ENCODE measurements around the gene BTNL8.

BTNL8 gene

GRCh38 chr5:180920710-180921109 is 21.8 kb downstream of the BTNL8 start:
- Histone ChIP-seq H3K9me2 (replicated peaks; ENCODE audit: insufficient read depth, low read length) (no peaks in the 10 kb centered on the region), H3K4me2 (ENCODE audit: low read depth, low read length, poor library complexity, severe bottlenecking) (no peak overlapping the region), H3K4me3 (ENCODE audit: insufficient read depth, low read length, poor library complexity, severe bottlenecking) (no peak overlapping the region), H2AFZ (ENCODE audit: low read depth, low read length, severe bottlenecking) (no peak overlapping the region), H3K27me3 (ENCODE audit: low read length) (no peaks in the 10 kb centered on the region), H3K36me3 (ENCODE audit: low read length) (no peaks in the 10 kb centered on the region), H3K9ac (ENCODE audit: low read length) (no peak overlapping the region), H3K27ac (ENCODE audit: low read depth, low read length) (no peak overlapping the region), H3K9me3 (ENCODE audit: insufficient read depth, low read length) (no peaks in the 10 kb centered on the region; the same call in none of the 2 replicates), H3K79me2 (ENCODE audit: insufficient read depth, low read length) (no peaks in the 10 kb centered on the region), H3F3A (ENCODE audit: insufficient read depth) (no peaks in the 10 kb centered on the region), H4K20me1 (ENCODE audit: low read depth, low read length) (no peaks in the 10 kb centered on the region)
- TF ChIP-seq CTCF (IDR thresholded peaks at IDR 0.05; ENCODE audit: insufficient read depth, low read length, poor library complexity, severe bottlenecking) (no peak), EZH2phosphoT487 (conservative IDR thresholded peaks at IDR 0.05; ENCODE audit: low read length) (no peak)

GRCh38 chr5:180922932-180923331 is 24.0 kb downstream of the BTNL8 start:
- Histone ChIP-seq H3K9me3 (ENCODE audit: insufficient read depth, low read length) (no peaks in the 10 kb centered on the region; the same call in none of the 2 replicates), H4K20me1 (ENCODE audit: low read depth, low read length) (no peaks in the 10 kb centered on the region), H3K27ac (ENCODE audit: low read depth, low read length) (no peak overlapping the region), H3F3A (ENCODE audit: insufficient read depth) (no peaks in the 10 kb centered on the region), H3K79me2 (ENCODE audit: insufficient read depth, low read length) (no peaks in the 10 kb centered on the region), H3K27me3 (ENCODE audit: low read length) (no peaks in the 10 kb centered on the region), H2AFZ (ENCODE audit: low read depth, low read length, severe bottlenecking) (no peak overlapping the region), H3K9ac (ENCODE audit: low read length) (no peak overlapping the region), H3K9me2 (replicated peaks; ENCODE audit: insufficient read depth, low read length) (no peaks in the 10 kb centered on the region), H3K4me3 (ENCODE audit: insufficient read depth, low read length, poor library complexity, severe bottlenecking) (no peak overlapping the region), H3K36me3 (ENCODE audit: low read length) (no peaks in the 10 kb centered on the region), H3K4me2 (ENCODE audit: low read depth, low read length, poor library complexity, severe bottlenecking) (no peak overlapping the region)
- no peak for TF ChIP-seq CTCF (IDR thresholded peaks at IDR 0.05; ENCODE audit: insufficient read depth, low read length, poor library complexity, severe bottlenecking)
- TF ChIP-seq EZH2phosphoT487 (conservative IDR thresholded peaks at IDR 0.05; ENCODE audit: low read length): no peak

GRCh38 chr5:180932660-180933059 is 33.7 kb downstream of the BTNL8 start:
- H2AFZ ChIP-seq (ENCODE audit: low read depth, low read length, severe bottlenecking): no peak overlapping the region
- H3K9me2 ChIP-seq (replicated peaks; ENCODE audit: insufficient read depth, low read length): no peaks in the 10 kb centered on the region
- H3K4me2 ChIP-seq (ENCODE audit: low read depth, low read length, poor library complexity, severe bottlenecking): no peak overlapping the region
- H3K36me3 ChIP-seq (ENCODE audit: low read length): no peaks in the 10 kb centered on the region
- peaks cover 11% of the 10 kb centered on the region; the same call in 1 of the 2 replicates for H3K9me3 ChIP-seq (ENCODE audit: insufficient read depth, low read length)
- H3K27me3 ChIP-seq (ENCODE audit: low read length): no peaks in the 10 kb centered on the region
- H3K79me2 ChIP-seq (ENCODE audit: insufficient read depth, low read length): no peaks in the 10 kb centered on the region
- H3K4me3 ChIP-seq (ENCODE audit: insufficient read depth, low read length, poor library complexity, severe bottlenecking): no peak overlapping the region
- no peaks in the 10 kb centered on the region for H3F3A ChIP-seq (ENCODE audit: insufficient read depth)
- no peaks in the 10 kb centered on the region for H4K20me1 ChIP-seq (ENCODE audit: low read depth, low read length)
- no peak for TF ChIP-seq EZH2phosphoT487 (conservative IDR thresholded peaks at IDR 0.05; ENCODE audit: low read length)
- no peak for TF ChIP-seq CTCF (IDR thresholded peaks at IDR 0.05; ENCODE audit: insufficient read depth, low read length, poor library complexity, severe bottlenecking)
- no peak overlapping the region for H3K27ac ChIP-seq (ENCODE audit: low read depth, low read length)
- H3K9ac ChIP-seq (ENCODE audit: low read length): no peak overlapping the region
